Posterior cingulate gyrus (tissue), 11 donors: Measurements from ENCODE around the gene SERPINE1.
"Not testable (repeated sequence)": the region's sequence is repeated elsewhere in the genome, so short reads cannot be mapped to it uniquely, and the experiment has no call there.

Experiments
- DNase-seq, 10 donors: peaks; one replicate each; pipeline versions ENCODE4 v3.0.0 to v3.0.0-alpha.2; 2020 to 2021; ENCODE audit warnings: mixed read lengths in 3 of 10
- intact Hi-C: fragments of 100-400 bp; cut with DNase I; formaldehyde crosslinking; loops from one replicate; pipeline ENCODE4 v1.15.1; 2023

Gene SERPINE1

GRCh38 chr7:101121991-101122932, 4.6 kb upstream of the SERPINE1 start:
- intact Hi-C loops: no loop called here

GRCh38 chr7:101122933-101123702, 3.8 kb upstream of the SERPINE1 start:
- intact Hi-C loops: no loop called here
- no peak for DNase-seq

More at GRCh38 chr7:101121991-101122932, 4.6 kb upstream of the SERPINE1 start:
- DNase-seq: peak in 4 of 10 donors; percentile 18 to 80 (median 29)

- no peak for DNase-seq
These were observed 3.2 kb upstream of the SERPINE1 start for GRCh38 chr7:101123703-101124068.

DNA sequence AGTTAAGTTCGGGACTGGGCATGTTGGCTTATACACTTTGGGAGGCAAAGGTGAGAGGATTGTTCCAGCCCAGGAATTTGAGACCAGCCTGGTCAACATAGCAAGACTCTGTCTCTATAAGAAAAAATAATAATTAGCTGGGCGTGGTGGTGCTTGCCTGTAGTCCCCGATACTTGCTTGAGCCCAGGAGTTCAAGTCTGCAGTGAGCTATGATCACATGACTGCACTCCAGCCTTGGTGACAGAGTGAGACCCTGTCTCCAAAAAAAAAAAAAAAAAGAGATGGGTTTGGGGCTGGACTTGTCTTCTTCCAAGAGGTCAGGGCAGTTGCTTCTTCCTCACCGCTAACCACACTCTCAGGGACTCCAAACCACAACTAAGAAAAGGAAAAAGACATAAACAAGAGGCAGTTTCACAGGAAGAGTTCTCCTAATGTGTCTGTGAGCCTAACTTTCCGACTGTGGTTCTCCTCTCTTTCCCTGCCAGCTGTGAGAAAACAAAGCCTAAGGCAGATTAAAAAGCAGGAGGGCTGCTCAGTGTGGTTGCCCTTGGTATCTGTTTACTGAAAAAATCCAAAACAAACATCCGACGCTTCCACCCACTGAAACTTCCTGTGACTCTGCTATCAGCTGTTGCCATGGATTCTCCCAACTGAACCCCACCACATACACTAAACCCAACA, 2.4 kb upstream of the SERPINE1 start:
- intact Hi-C loops: no loop called here
- no peak for DNase-seq

More at GRCh38 chr7:101123703-101124068, 3.2 kb upstream of the SERPINE1 start:
- intact Hi-C loops: no loop called here

DNA sequence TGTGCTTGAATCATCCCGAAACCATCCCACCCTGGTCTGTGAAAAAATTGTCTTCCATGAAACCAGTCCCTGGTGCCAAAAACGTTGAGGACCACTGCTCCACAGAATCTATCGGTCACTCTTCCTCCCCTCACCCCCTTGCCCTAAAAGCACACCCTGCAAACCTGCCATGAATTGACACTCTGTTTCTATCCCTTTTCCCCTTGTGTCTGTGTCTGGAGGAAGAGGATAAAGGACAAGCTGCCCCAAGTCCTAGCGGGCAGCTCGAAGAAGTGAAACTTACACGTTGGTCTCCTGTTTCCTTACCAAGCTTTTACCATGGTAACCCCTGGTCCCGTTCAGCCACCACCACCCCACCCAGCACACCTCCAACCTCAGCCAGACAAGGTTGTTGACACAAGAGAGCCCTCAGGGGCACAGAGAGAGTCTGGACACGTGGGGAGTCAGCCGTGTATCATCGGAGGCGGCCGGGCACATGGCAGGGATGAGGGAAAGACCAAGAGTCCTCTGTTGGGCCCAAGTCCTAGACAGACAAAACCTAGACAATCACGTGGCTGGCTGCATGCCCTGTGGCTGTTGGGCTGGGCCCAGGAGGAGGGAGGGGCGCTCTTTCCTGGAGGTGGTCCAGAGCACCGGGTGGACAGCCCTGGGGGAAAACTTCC, 784 bp upstream of the SERPINE1 start:
- intact Hi-C loops: no loop called here

DNA sequence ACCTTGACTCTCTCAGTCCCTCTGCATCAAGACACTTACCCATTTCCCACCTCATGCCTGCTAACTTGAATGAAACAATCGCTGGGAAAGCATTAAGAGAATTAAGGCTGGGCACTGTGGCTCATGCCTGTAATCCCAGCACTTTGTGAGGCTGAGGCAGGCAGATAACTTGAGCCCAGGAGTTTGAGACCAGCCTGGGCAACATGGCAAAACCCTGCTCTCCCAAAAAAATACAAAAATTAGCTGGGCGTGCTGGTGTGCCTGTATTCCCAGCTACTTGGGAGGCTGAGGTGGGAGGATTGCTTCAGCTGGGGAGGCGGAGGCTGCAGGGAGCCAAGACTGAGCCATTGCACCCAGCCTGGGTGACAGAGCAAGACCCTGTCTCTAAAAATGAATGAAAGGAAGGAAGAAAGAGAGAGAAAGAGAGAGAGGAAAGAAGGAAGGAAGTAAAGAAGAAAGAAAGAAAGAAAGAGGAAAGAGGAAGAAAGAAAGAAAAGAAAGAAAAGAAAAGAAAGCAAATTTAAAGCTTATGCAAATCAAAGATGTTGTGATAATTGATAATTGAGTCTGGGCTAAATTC, 646 bp downstream of the SERPINE1 start:
- no peak for DNase-seq
- intact Hi-C loops: no loop called here

More for the DNA sequence above, 784 bp upstream of the SERPINE1 start:
- DNase-seq: peak in 1 of 10 donors; percentile 24

GRCh38 chr7:101128040-101128834, 1.3 kb downstream of the SERPINE1 start:
- intact Hi-C loops: no loop called here
- DNase-seq: no peak

- DNase-seq: no peak
- intact Hi-C loops: loop anchor here (10.0 kb wide), 1 partner anchor 45 kb away; the partner anchor contains the start of gene TRIM56
These were observed 2.8 kb downstream of the SERPINE1 start for GRCh38 chr7:101129603-101130117.

- intact Hi-C loops: loop anchor here (10.0 kb wide), 1 partner anchor 48 kb away; the partner anchor contains the start of gene TRIM56
- not testable (repeated sequence) for DNase-seq
These were observed 6.0 kb downstream of the SERPINE1 start for GRCh38 chr7:101132626-101133600.

- DNase-seq: no peak
- intact Hi-C loops: loop anchor here (10.0 kb wide), 1 partner anchor 49 kb away; the partner anchor contains the start of gene TRIM56
These were observed 6.9 kb downstream of the SERPINE1 start for GRCh38 chr7:101133621-101134398.

DNA sequence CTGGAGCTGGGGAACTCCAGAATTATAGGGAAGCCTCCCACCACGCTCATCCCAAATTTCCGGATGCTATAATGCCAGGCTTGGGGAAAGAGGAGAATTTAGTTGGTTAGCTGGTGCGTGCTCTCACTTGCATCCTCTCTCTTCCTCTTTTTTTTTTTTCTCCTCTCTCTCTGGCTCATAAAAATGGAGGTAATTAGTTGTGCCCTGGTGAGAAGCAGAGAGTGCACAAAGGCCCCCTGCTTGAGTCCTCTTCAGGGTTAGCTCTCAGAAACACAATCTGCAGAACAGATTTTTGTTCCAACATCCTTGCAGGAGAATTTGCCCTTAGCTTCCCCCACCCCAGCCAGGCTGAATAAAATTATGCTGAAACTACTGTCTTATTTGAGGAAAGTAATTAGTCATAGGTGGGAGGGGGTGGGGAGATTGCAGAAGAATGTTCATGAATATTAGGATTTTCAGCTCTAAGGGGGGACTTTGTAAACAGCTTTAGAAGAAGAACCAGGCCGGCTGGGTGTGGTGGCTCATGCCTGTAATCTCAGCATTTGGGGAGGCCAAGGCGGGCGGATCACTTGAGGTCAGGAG, 7.6 kb downstream of the SERPINE1 start:
- no peak for DNase-seq
- intact Hi-C loops: loop anchor here (10.0 kb wide), 1 partner anchor 50 kb away; the partner anchor contains the start of gene TRIM56

- intact Hi-C loops: loop anchor here (10.0 kb wide), 1 partner anchor 53 kb away; the partner anchor contains the start of gene TRIM56
- DNase-seq: no peak
These were observed 10.8 kb downstream of the SERPINE1 start for GRCh38 chr7:101137651-101138212.

DNA sequence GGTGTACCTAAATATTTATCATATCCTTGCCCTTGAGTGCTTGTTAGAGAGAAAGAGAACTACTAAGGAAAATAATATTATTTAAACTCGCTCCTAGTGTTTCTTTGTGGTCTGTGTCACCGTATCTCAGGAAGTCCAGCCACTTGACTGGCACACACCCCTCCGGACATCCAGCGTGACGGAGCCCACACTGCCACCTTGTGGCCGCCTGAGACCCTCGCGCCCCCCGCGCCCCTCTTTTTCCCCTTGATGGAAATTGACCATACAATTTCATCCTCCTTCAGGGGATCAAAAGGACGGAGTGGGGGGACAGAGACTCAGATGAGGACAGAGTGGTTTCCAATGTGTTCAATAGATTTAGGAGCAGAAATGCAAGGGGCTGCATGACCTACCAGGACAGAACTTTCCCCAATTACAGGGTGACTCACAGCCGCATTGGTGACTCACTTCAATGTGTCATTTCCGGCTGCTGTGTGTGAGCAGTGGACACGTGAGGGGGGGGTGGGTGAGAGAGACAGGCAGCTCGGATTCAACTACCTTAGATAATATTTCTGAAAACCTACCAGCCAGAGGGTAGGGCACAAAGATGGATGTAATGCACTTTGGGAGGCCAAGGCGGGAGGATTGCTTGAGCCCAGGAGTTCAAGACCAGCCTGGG, 11.4 kb downstream of the SERPINE1 start:
- DNase-seq: peak in 4 of 10 donors; percentile 36 to 55 (median 46)
- intact Hi-C loops: loop anchor here (10.0 kb wide), 1 partner anchor 54 kb away; the partner anchor contains the start of gene TRIM56

DNA sequence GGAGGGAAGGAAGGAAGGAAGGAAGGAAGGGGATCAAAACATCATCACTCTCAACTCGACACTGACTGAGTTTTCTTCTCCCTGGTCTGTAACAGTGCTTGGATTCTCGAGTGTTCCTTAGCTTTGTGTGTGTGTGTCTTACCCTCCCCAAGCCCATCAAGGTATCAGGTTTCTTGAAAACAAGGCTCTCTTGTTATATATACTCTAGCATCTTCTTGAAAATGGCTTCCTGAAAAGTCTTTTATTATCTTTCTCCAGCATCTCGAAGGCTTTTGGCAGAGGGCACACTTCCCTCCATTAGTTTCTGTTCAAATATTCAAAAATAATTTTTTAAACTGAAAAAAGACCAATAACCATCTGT, 13.4 kb downstream of the SERPINE1 start:
- intact Hi-C loops: loop anchor here (5.0 kb wide), 1 partner anchor 52 kb away; no protein-coding TSS in a partner anchor

More for the DNA sequence above, 13.4 kb downstream of the SERPINE1 start:
- DNase-seq: no peak
